ENCODE results near the gene MED12L. TPM values are rescaled to one million over a fixed set of nuclear protein-coding genes. Genes with fewer than 3 reads are reported as not detected.

MED12L gene
- total RNA-seq, 2 experiments from 2014 or later: 2.9 to 3.4 TPM

GRCh38 chr3:151350656-151351055 lies 265.2 kb downstream of the MED12L start:
- DNase-seq: no peak
- Mint-ChIP-seq H3K9me3 (no peaks in the 10 kb centered on the region), H3K36me3 (ENCODE audit: low read depth) (no peaks in the 10 kb centered on the region), H3K4me3 (no peak overlapping the region), H3K27me3 (peaks cover 21% of the 10 kb centered on the region), H3K4me1 (ENCODE audit: low read depth) (peaks cover 13% of the 10 kb centered on the region), H3K27ac (no peak overlapping the region)
- intact Hi-C loops (cut with micrococcal nuclease): no loop called here
- ChIA-PET CTCF (no interaction called here), POLR2A (interaction anchor here (0.6 kb wide), 1 partner anchor 525 kb away, joined by 3 read pairs; no protein-coding TSS in a partner anchor)
- no peak for TF ChIP-seq CTCF (IDR thresholded peaks at IDR 0.05)
- ATAC-seq: no peak

GRCh38 chr3:151351219-151351618 lies 265.8 kb downstream of the MED12L start:
- no peak overlapping the region for H3K27ac Mint-ChIP-seq
- CTCF ChIA-PET: no interaction called here
- H3K4me1 Mint-ChIP-seq (ENCODE audit: low read depth): peaks cover 12% of the 10 kb centered on the region
- no peak for TF ChIP-seq CTCF (IDR thresholded peaks at IDR 0.05)
- DNase-seq (no peak), ATAC-seq (no peak)
- peaks cover 16% of the 10 kb centered on the region for H3K27me3 Mint-ChIP-seq
- H3K4me3 Mint-ChIP-seq: no peak overlapping the region
- no peaks in the 10 kb centered on the region for H3K36me3 Mint-ChIP-seq (ENCODE audit: low read depth)
- intact Hi-C loops (cut with micrococcal nuclease): no loop called here
- no peaks in the 10 kb centered on the region for H3K9me3 Mint-ChIP-seq
- POLR2A ChIA-PET: no interaction called here

GRCh38 chr3:151351648-151352047 lies 266.2 kb downstream of the MED12L start:
- Mint-ChIP-seq H3K36me3 (ENCODE audit: low read depth) (no peaks in the 10 kb centered on the region), H3K27ac (no peak overlapping the region)

GRCh38 chr3:151356794-151357462 lies 271.5 kb downstream of the MED12L start:
- Mint-ChIP-seq H3K36me3 (ENCODE audit: low read depth) (no peaks in the 10 kb centered on the region), H3K27me3 (peaks cover 2% of the 10 kb centered on the region), H3K9me3 (no peaks in the 10 kb centered on the region), H3K4me3 (no peak overlapping the region), H3K27ac (no peak overlapping the region), H3K4me1 (ENCODE audit: low read depth) (peaks cover 5% of the 10 kb centered on the region)
- ATAC-seq: no peak
- ChIA-PET CTCF (interaction anchor here (1.0 kb wide), 1 partner anchor 129 kb away, joined by 4 read pairs; no protein-coding TSS in a partner anchor), POLR2A (no interaction called here)
- no peak for TF ChIP-seq CTCF (IDR thresholded peaks at IDR 0.05)
- DNase-seq: no peak
- intact Hi-C loops (cut with micrococcal nuclease): no loop called here

More at GRCh38 chr3:151351648-151352047, 266.2 kb downstream of the MED12L start:
- intact Hi-C loops (cut with micrococcal nuclease): no loop called here
- Mint-ChIP-seq H3K4me3 (no peak overlapping the region), H3K4me1 (ENCODE audit: low read depth) (peaks cover 9% of the 10 kb centered on the region), H3K27me3 (peaks cover 12% of the 10 kb centered on the region), H3K9me3 (no peaks in the 10 kb centered on the region)
- DNase-seq: no peak
- no peak for TF ChIP-seq CTCF (IDR thresholded peaks at IDR 0.05)
- ChIA-PET CTCF (no interaction called here), POLR2A (interaction anchor here (0.6 kb wide), 1 partner anchor 63 kb away, joined by 3 read pairs; no protein-coding TSS in a partner anchor)
- ATAC-seq: no peak

GRCh38 chr3:151357463-151357850 lies 272.0 kb downstream of the MED12L start:
- ATAC-seq (no peak), DNase-seq (no peak)
- H3K9me3 Mint-ChIP-seq: no peaks in the 10 kb centered on the region
- no peaks in the 10 kb centered on the region for H3K4me1 Mint-ChIP-seq (ENCODE audit: low read depth)
- H3K4me3 Mint-ChIP-seq: no peak overlapping the region
- peaks cover 2% of the 10 kb centered on the region for H3K27me3 Mint-ChIP-seq
- ChIA-PET CTCF (interaction anchor here (1.0 kb wide), 1 partner anchor 130 kb away, joined by 4 read pairs; no protein-coding TSS in a partner anchor), POLR2A (no interaction called here)
- H3K27ac Mint-ChIP-seq: no peak overlapping the region
- no peak for TF ChIP-seq CTCF (IDR thresholded peaks at IDR 0.05)
- intact Hi-C loops (cut with micrococcal nuclease): no loop called here
- no peaks in the 10 kb centered on the region for H3K36me3 Mint-ChIP-seq (ENCODE audit: low read depth)
